Measurements from ENCODE around the gene MMD2.

The MMD2 gene

GRCh38 chr7:4880218-4880617, 78.8 kb downstream of the MMD2 start:
- DNase-seq (ENCODE audit: extremely low read depth, low read depth) = no peak
- no peak overlapping the region for H3K4me3 ChIP-seq (replicated peaks; ENCODE audit: low read depth, low read length)
- TF ChIP-seq CTCF (IDR thresholded peaks at IDR 0.05; ENCODE audit: low read depth, low read length, missing control alignments) = no peak

- no peak overlapping the region for H3K4me3 ChIP-seq (replicated peaks; ENCODE audit: low read depth, low read length)
- DNase-seq (ENCODE audit: extremely low read depth, low read depth) = no peak
- TF ChIP-seq CTCF (IDR thresholded peaks at IDR 0.05; ENCODE audit: low read depth, low read length, missing control alignments) = no peak
Observed at GRCh38 chr7:4879396-4880081, 79.4 kb downstream of the MMD2 start.

GRCh38 chr7:4878336-4879335, 80.4 kb downstream of the MMD2 start:
- no peak for DNase-seq (ENCODE audit: extremely low read depth, low read depth)
- H3K4me3 ChIP-seq (replicated peaks; ENCODE audit: low read depth, low read length) = no peak overlapping the region
- TF ChIP-seq CTCF (IDR thresholded peaks at IDR 0.05; ENCODE audit: low read depth, low read length, missing control alignments) = no peak

GRCh38 chr7:4876586-4876985, 82.4 kb downstream of the MMD2 start:
- no peak for TF ChIP-seq CTCF (IDR thresholded peaks at IDR 0.05; ENCODE audit: low read depth, low read length, missing control alignments)
- DNase-seq (ENCODE audit: extremely low read depth, low read depth) = no peak
- H3K4me3 ChIP-seq (replicated peaks; ENCODE audit: low read depth, low read length) = no peak overlapping the region

- TF ChIP-seq CTCF (IDR thresholded peaks at IDR 0.05; ENCODE audit: low read depth, low read length, missing control alignments) = no peak
- DNase-seq (ENCODE audit: extremely low read depth, low read depth) = no peak
- no peak overlapping the region for H3K4me3 ChIP-seq (replicated peaks; ENCODE audit: low read depth, low read length)
Observed at GRCh38 chr7:4875391-4875790, 83.6 kb downstream of the MMD2 start.

- H3K4me3 ChIP-seq (replicated peaks; ENCODE audit: low read depth, low read length) = no peak overlapping the region
- DNase-seq (ENCODE audit: extremely low read depth, low read depth) = no peak
- no peak for TF ChIP-seq CTCF (IDR thresholded peaks at IDR 0.05; ENCODE audit: low read depth, low read length, missing control alignments)
Observed at GRCh38 chr7:4873071-4873944, 85.7 kb downstream of the MMD2 start.

All from HFF-Myc (cell line).